Measurements from ENCODE around the gene COQ10A. TPM values are rescaled to one million over a fixed set of nuclear protein-coding genes. Genes with fewer than 3 reads are reported as not detected.

The COQ10A gene
- polyA plus RNA-seq, 1 donor (not counting 4 experiments of a cell fraction or from before 2014, with no cell fraction given), result 11.6 TPM

- Histone ChIP-seq H3K9ac (ENCODE audit: control insufficient read depth, extremely low read depth, insufficient read depth, low read length) (no peak overlapping the region), H3K4me2 (ENCODE audit: control insufficient read depth, extremely low read depth, insufficient read depth, low read depth, low read length) (no peak overlapping the region), H3K79me2 (ENCODE audit: control insufficient read depth, insufficient read depth, low read length) (no peaks in the 10 kb centered on the region), H3K27ac (ENCODE audit: control insufficient read depth, insufficient read depth, low read length) (no peak overlapping the region), H3K9me1 (ENCODE audit: control insufficient read depth, extremely low read depth, insufficient read depth, low read length) (no peaks in the 10 kb centered on the region), H3K9me3 (ENCODE audit: control insufficient read depth, low read depth, low read length) (no peaks in the 10 kb centered on the region), H3K4me3 (ENCODE audit: control insufficient read depth in 2 of 3, extremely low read depth in 1 of 3, insufficient read depth in 2 of 3, low read depth in 1 of 3, low read length in 3 of 3) (no peak overlapping the region), H4K20me1 (ENCODE audit: control insufficient read depth, extremely low read depth, insufficient read depth, low read length) (no peaks in the 10 kb centered on the region), H2AFZ (ENCODE audit: control insufficient read depth, low read length) (no peak overlapping the region), H3K36me3 (ENCODE audit: control insufficient read depth in 2 of 2, extremely low read depth in 1 of 2, insufficient read depth in 2 of 2, low read length in 2 of 2) (peaks cover 10 to 23% of the 10 kb centered on the region in 2 experiments), H3K27me3 (ENCODE audit: control insufficient read depth, extremely low read depth, insufficient read depth, low read length) (no peaks in the 10 kb centered on the region), H3K4me1 (ENCODE audit: control insufficient read depth, extremely low read depth, insufficient read depth, low read length) (no peaks in the 10 kb centered on the region)
- DNase-seq (ENCODE audit: low read depth, low spot score) (no peak), FAIRE-seq (no peak)
- dilution Hi-C loops (cut with MboI; ENCODE audit: extremely low pct_ligation_motif_present, low sequenced_read_pairs), result no loop called here
- no peak for TF ChIP-seq EZH2 (IDR thresholded peaks at IDR 0.05; ENCODE audit: low read length)
- TF ChIP-seq CTCF (optimal IDR thresholded peaks at IDR 0.05 in 1 of 3, IDR thresholded peaks at IDR 0.05 in 1 of 3, conservative IDR thresholded peaks at IDR 0.05 in 1 of 3; ENCODE audit: extremely low read depth in 1 of 3, insufficient read depth in 2 of 3, low read length in 3 of 3), result no peak
Measured at GRCh38 chr12:56236091-56236490, 30.7 kb upstream of the COQ10A start.

- H3K9me3 ChIP-seq (ENCODE audit: control insufficient read depth, low read depth, low read length), result no peaks in the 10 kb centered on the region
- H2AFZ ChIP-seq (ENCODE audit: control insufficient read depth, low read length), result no peak overlapping the region
- no peaks in the 10 kb centered on the region for H3K79me2 ChIP-seq (ENCODE audit: control insufficient read depth, insufficient read depth, low read length)
- DNase-seq (ENCODE audit: low read depth, low spot score) (no peak), FAIRE-seq (no peak)
- peaks cover 17 to 27% of the 10 kb centered on the region in 2 experiments for H3K36me3 ChIP-seq (ENCODE audit: control insufficient read depth in 2 of 2, extremely low read depth in 1 of 2, insufficient read depth in 2 of 2, low read length in 2 of 2)
- dilution Hi-C loops (cut with MboI; ENCODE audit: extremely low pct_ligation_motif_present, low sequenced_read_pairs), result no loop called here
- H3K4me3 ChIP-seq (ENCODE audit: control insufficient read depth in 2 of 3, extremely low read depth in 1 of 3, insufficient read depth in 2 of 3, low read depth in 1 of 3, low read length in 3 of 3), result no peak overlapping the region
- H3K4me1 ChIP-seq (ENCODE audit: control insufficient read depth, extremely low read depth, insufficient read depth, low read length), result no peaks in the 10 kb centered on the region
- no peaks in the 10 kb centered on the region for H3K9me1 ChIP-seq (ENCODE audit: control insufficient read depth, extremely low read depth, insufficient read depth, low read length)
- H3K4me2 ChIP-seq (ENCODE audit: control insufficient read depth, extremely low read depth, insufficient read depth, low read depth, low read length), result no peak overlapping the region
- TF ChIP-seq EZH2 (IDR thresholded peaks at IDR 0.05; ENCODE audit: low read length) (no peak), CTCF (optimal IDR thresholded peaks at IDR 0.05 in 1 of 3, IDR thresholded peaks at IDR 0.05 in 1 of 3, conservative IDR thresholded peaks at IDR 0.05 in 1 of 3; ENCODE audit: extremely low read depth in 1 of 3, insufficient read depth in 2 of 3, low read length in 3 of 3) (no peak)
- peaks cover 3% of the 10 kb centered on the region for H4K20me1 ChIP-seq (ENCODE audit: control insufficient read depth, extremely low read depth, insufficient read depth, low read length)
- no peak overlapping the region for H3K9ac ChIP-seq (ENCODE audit: control insufficient read depth, extremely low read depth, insufficient read depth, low read length)
- H3K27me3 ChIP-seq (ENCODE audit: control insufficient read depth, extremely low read depth, insufficient read depth, low read length), result no peaks in the 10 kb centered on the region
- H3K27ac ChIP-seq (ENCODE audit: control insufficient read depth, insufficient read depth, low read length), result no peak overlapping the region
Measured at GRCh38 chr12:56236985-56237384, 29.8 kb upstream of the COQ10A start.
